GM23338 (cell line): Measurements from ENCODE around the gene SLIT2.
A peak's percentile ranks its signal among the peaks of the same experiment; 100 is the strongest.

Source experiments
- EZH2 ChIP-seq: fragments of 200-600 bp; sonication (generic); IDR thresholded peaks from one replicate; pipeline ENCODE4 v1.8.0; 2017; ENCODE audit warnings: antibody characterized with exemption, mild to moderate bottlenecking, low read depth; ENCODE audit not compliant: unreplicated experiment
- POLR2AphosphoS5 ChIP-seq: IDR thresholded peaks from 2 replicates; pipeline ENCODE4 v1.6.1; 2016; ENCODE audit warnings: antibody characterized with exemption, low read depth
- TF ChIP-seq, protein P1 (sequence below), 2 experiments: fragments of 200-600 bp in 1 of 2; sonication (generic) in 1 of 2; conservative IDR thresholded peaks; 2 replicates each; pipeline versions ENCODE4 v1.5.1 to v1.6.1; 2016 to 2017; ENCODE audit warnings: antibody characterized with exemption in 2 of 2, low read depth in 2 of 2, mild to moderate bottlenecking in 2 of 2, moderate library complexity in 1 of 2
- TF ChIP-seq, protein P2 (sequence below): IDR thresholded peaks from 2 replicates; pipeline ENCODE4 v1.6.1; 2016; ENCODE audit warnings: antibody characterized with exemption
- TF ChIP-seq, protein P3 (sequence below): IDR thresholded peaks from one replicate; pipeline ENCODE4 v1.6.1; 2018; ENCODE audit warnings: antibody characterized with exemption; ENCODE audit not compliant: unreplicated experiment

DNA sequence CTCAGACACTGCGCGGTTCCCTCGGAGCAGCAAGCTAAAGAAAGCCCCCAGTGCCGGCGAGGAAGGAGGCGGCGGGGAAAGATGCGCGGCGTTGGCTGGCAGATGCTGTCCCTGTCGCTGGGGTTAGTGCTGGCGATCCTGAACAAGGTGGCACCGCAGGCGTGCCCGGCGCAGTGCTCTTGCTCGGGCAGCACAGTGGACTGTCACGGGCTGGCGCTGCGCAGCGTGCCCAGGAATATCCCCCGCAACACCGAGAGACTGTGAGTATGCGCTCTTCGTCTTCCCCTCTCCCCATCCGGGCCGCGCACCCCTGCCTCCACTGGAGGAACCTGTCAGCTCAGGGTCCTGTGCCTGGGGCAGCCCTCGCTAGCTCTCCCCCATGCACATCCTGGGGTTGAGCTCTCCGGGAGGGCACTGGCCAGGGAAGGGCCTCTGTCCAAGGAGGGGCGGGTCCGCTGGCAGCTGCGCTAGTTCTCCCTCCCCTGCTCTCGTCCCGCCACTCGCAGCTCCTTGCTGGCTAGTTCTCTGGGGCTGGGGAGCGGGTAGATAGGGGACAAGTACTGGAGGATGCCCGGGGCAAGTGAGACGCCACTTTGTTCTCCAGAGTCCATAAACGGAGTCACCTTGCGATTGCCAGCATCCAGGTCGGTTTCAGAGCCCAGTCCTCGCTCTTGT is 2.2 kb downstream of the SLIT2 start:
- TF ChIP-seq, protein P1, sequence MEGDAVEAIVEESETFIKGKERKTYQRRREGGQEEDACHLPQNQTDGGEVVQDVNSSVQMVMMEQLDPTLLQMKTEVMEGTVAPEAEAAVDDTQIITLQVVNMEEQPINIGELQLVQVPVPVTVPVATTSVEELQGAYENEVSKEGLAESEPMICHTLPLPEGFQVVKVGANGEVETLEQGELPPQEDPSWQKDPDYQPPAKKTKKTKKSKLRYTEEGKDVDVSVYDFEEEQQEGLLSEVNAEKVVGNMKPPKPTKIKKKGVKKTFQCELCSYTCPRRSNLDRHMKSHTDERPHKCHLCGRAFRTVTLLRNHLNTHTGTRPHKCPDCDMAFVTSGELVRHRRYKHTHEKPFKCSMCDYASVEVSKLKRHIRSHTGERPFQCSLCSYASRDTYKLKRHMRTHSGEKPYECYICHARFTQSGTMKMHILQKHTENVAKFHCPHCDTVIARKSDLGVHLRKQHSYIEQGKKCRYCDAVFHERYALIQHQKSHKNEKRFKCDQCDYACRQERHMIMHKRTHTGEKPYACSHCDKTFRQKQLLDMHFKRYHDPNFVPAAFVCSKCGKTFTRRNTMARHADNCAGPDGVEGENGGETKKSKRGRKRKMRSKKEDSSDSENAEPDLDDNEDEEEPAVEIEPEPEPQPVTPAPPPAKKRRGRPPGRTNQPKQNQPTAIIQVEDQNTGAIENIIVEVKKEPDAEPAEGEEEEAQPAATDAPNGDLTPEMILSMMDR (conservative IDR thresholded peaks at IDR 0.05; ENCODE audit: low read depth in 2 of 2) = no peak
- TF ChIP-seq EZH2 (peak; percentile 85), POLR2AphosphoS5 (no peak)
- TF ChIP-seq, protein P2, sequence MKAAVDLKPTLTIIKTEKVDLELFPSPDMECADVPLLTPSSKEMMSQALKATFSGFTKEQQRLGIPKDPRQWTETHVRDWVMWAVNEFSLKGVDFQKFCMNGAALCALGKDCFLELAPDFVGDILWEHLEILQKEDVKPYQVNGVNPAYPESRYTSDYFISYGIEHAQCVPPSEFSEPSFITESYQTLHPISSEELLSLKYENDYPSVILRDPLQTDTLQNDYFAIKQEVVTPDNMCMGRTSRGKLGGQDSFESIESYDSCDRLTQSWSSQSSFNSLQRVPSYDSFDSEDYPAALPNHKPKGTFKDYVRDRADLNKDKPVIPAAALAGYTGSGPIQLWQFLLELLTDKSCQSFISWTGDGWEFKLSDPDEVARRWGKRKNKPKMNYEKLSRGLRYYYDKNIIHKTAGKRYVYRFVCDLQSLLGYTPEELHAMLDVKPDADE = no peak
- TF ChIP-seq, protein P3, sequence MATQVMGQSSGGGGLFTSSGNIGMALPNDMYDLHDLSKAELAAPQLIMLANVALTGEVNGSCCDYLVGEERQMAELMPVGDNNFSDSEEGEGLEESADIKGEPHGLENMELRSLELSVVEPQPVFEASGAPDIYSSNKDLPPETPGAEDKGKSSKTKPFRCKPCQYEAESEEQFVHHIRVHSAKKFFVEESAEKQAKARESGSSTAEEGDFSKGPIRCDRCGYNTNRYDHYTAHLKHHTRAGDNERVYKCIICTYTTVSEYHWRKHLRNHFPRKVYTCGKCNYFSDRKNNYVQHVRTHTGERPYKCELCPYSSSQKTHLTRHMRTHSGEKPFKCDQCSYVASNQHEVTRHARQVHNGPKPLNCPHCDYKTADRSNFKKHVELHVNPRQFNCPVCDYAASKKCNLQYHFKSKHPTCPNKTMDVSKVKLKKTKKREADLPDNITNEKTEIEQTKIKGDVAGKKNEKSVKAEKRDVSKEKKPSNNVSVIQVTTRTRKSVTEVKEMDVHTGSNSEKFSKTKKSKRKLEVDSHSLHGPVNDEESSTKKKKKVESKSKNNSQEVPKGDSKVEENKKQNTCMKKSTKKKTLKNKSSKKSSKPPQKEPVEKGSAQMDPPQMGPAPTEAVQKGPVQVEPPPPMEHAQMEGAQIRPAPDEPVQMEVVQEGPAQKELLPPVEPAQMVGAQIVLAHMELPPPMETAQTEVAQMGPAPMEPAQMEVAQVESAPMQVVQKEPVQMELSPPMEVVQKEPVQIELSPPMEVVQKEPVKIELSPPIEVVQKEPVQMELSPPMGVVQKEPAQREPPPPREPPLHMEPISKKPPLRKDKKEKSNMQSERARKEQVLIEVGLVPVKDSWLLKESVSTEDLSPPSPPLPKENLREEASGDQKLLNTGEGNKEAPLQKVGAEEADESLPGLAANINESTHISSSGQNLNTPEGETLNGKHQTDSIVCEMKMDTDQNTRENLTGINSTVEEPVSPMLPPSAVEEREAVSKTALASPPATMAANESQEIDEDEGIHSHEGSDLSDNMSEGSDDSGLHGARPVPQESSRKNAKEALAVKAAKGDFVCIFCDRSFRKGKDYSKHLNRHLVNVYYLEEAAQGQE = no peak
